DOHH2 (cell line): ENCODE data around the gene PPP2R2D.

Experiments
- H3F3A ChIP-seq: fragments of 200-600 bp; sonication (generic), shearing (Covaris generic); 2 replicates; pipeline ENCODE4 v1.6.0; 2016; ENCODE audit warnings: antibody characterized with exemption, mild to moderate bottlenecking; ENCODE audit not compliant: control insufficient read depth, insufficient read depth
- H3K27ac ChIP-seq: fragments of 200-600 bp; sonication (generic); 2 replicates; pipeline ENCODE4 v1.5.1; 2014; ENCODE audit warnings: low read depth, mild to moderate bottlenecking, low read length, moderate library complexity
- H3K27me3 ChIP-seq: fragments of 200-600 bp; sonication (generic); 2 replicates; pipeline ENCODE4 v1.6.1; 2014; ENCODE audit warnings: mild to moderate bottlenecking, low read length, mixed read lengths; ENCODE audit not compliant: control insufficient read depth
- H3K36me3 ChIP-seq: fragments of 200-600 bp; sonication (generic); 2 replicates; pipeline ENCODE4 v1.6.1; 2014; ENCODE audit warnings: mild to moderate bottlenecking, low read length, moderate library complexity, mixed read lengths; ENCODE audit not compliant: control insufficient read depth
- H3K4me1 ChIP-seq: fragments of 200-600 bp; sonication (generic); 2 replicates; pipeline ENCODE4 v1.6.1; 2014; ENCODE audit warnings: mild to moderate bottlenecking, low read length, mixed read lengths; ENCODE audit not compliant: control insufficient read depth
- H3K4me2 ChIP-seq: fragments of 200-600 bp; sonication (generic); 2 replicates; pipeline ENCODE4 v1.6.0; 2014; ENCODE audit warnings: mild to moderate bottlenecking, low read length, moderate library complexity
- H3K4me3 ChIP-seq: fragments of 200-600 bp; sonication (generic); 2 replicates; pipeline ENCODE4 v1.5.1; 2014; ENCODE audit warnings: mild to moderate bottlenecking, low read length, mixed read lengths
- H3K79me2 ChIP-seq: fragments of 200-600 bp; sonication (generic); 2 replicates; pipeline ENCODE4 v1.6.1; 2014; ENCODE audit warnings: mild to moderate bottlenecking, low read length, mixed read lengths; ENCODE audit not compliant: control insufficient read depth
- H3K9me2 ChIP-seq: fragments of 200-600 bp; sonication (generic); replicated peaks from 2 replicates; pipeline ENCODE4 v1.6.1; 2014; ENCODE audit warnings: mild to moderate bottlenecking, low read length, mixed read lengths; ENCODE audit not compliant: control insufficient read depth
- H3K9me3 ChIP-seq: fragments of 200-600 bp; sonication (generic); 2 replicates; pipeline ENCODE4 v1.6.1; 2014; ENCODE audit warnings: antibody characterized with exemption, low read length, mixed read lengths; ENCODE audit not compliant: control insufficient read depth, insufficient read depth
- H4K20me1 ChIP-seq: fragments of 200-600 bp; sonication (generic); 2 replicates; pipeline ENCODE4 v1.6.0; 2014; ENCODE audit warnings: low read depth, mild to moderate bottlenecking, antibody characterized with exemption, low read length, moderate library complexity; ENCODE audit not compliant: control insufficient read depth, insufficient read depth
- EZH2phosphoT487 ChIP-seq: fragments of 200-600 bp; sonication (generic); IDR thresholded peaks from 2 replicates; pipeline ENCODE4 v1.6.1; 2017; ENCODE audit warnings: borderline replicate concordance, mild to moderate bottlenecking, antibody characterized with exemption, low read length, moderate library complexity, mixed read lengths
- TF ChIP-seq, protein P1 (sequence below): fragments of 200-600 bp; sonication (generic); IDR thresholded peaks from one replicate; pipeline ENCODE4 v1.5.1; 2014; ENCODE audit warnings: antibody characterized with exemption, mild to moderate bottlenecking, low read depth, low read length; ENCODE audit not compliant: poor library complexity, severe bottlenecking

PPP2R2D gene

DNA sequence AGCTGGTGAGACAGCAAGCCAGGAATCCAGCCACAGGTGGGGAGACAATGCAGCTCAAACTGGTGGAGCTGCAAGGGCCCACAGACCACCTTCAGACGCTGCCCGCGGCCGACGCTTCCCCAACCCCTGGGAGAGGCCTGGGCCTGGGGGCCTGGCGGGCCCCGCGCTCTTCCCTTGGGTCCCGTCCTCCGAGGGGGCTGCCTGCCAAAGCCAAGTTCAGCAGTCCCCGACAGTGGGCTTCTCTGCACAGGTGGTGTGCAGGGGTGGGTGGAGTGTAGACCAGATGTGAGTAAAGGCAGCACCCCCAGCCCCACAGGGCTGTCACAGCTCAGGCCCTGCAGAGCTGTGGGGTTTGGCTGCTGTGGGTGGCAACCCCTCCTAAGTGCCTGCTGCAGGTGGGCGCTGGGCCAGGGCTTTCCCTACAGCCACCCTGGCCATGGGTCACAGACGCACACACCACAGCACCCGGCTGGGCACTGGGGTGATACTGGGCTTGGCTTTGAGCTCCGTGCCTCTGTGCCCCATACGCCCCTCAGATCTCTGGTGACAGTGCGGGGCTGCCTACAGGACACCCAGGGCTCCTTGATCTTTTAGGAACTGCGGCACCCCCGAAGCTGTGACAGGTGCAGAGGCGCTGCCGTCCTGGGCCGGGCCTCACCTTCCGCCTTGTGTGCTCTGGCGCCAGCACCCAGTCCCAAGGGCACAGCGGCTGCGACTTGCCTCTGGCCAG is 60.4 kb downstream of the PPP2R2D start:
- H3K9me3 ChIP-seq = no peaks in the 10 kb centered on the region
- no peak overlapping the region for H3K4me3 ChIP-seq
- H3K36me3 ChIP-seq = peaks cover 15% of the 10 kb centered on the region
- H3K79me2 ChIP-seq = no peaks in the 10 kb centered on the region
- H3K4me2 ChIP-seq = no peak overlapping the region
- no peaks in the 10 kb centered on the region; the same call in 1 of the 2 replicates for H4K20me1 ChIP-seq
- H3K27ac ChIP-seq = no peak overlapping the region
- no peaks in the 10 kb centered on the region for H3K27me3 ChIP-seq
- no peak for TF ChIP-seq EZH2phosphoT487
- TF ChIP-seq, protein P1, sequence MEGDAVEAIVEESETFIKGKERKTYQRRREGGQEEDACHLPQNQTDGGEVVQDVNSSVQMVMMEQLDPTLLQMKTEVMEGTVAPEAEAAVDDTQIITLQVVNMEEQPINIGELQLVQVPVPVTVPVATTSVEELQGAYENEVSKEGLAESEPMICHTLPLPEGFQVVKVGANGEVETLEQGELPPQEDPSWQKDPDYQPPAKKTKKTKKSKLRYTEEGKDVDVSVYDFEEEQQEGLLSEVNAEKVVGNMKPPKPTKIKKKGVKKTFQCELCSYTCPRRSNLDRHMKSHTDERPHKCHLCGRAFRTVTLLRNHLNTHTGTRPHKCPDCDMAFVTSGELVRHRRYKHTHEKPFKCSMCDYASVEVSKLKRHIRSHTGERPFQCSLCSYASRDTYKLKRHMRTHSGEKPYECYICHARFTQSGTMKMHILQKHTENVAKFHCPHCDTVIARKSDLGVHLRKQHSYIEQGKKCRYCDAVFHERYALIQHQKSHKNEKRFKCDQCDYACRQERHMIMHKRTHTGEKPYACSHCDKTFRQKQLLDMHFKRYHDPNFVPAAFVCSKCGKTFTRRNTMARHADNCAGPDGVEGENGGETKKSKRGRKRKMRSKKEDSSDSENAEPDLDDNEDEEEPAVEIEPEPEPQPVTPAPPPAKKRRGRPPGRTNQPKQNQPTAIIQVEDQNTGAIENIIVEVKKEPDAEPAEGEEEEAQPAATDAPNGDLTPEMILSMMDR = no peak
- H3F3A ChIP-seq = peaks cover 2% of the 10 kb centered on the region; the same call in 1 of the 2 replicates
- no peaks in the 10 kb centered on the region for H3K4me1 ChIP-seq
- no peaks in the 10 kb centered on the region for H3K9me2 ChIP-seq

DNA sequence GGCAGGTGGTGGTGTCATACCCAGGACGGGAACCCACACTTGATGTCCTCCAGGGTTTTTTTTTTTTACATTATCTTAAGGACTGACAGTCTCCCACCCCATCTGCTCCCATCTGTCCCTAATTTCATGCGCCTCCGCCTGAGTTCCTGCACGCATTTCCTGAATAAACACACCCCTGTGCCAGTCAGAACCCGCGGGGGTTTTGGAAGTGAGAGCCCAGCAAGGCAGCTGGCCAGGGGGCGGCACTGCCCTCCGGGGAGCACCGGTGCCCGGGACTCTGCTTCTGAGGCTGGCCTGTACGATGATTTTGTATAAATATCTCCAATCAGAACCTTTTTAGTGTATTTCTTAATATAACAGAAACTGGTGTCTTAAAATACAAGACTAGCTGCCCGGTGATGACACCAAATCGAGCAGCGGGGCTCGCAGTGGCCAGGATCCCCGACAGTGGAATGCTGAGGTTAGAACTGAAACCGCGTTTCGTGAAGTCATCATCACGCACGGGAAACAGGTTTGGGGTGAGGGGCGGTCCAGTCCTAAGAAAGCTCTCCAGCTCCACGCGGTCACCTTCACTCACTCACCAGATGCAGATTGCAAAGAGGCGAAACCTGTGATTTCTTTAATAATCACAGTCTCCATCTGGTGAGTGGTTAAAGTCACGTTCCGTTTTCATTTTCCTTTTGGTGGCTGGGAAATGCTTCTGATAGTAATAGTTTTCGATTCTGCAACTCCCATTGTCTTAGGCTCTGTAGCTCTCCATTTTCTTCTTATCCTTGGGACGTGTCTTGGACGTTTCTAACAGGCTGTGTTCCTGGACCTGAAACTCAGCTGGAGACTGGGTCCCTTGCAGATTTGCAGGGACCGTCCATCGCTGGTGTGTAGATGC is 61.2 kb downstream of the PPP2R2D start:
- H3K27ac ChIP-seq = no peak overlapping the region

DNA sequence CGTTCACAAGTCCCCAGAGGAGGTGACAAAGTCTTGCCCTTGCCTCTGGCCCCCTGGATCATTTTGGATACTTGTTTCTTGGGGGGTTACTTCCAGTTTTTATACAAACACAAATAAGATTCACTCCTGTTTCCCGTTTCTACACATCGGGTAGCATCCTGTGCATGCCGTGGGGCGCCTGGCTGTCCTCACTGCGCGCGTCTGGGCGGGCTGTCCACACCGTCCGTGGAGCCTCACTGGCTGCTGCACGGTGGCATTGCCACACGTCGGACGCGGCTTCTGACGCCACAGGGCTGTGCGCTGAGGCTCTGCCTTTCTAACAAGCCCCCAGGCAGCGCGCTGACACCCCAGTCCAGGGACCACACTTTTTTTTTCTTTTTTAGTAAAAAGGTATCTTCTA is 62.5 kb downstream of the PPP2R2D start:
- H3K4me3 ChIP-seq = no peak overlapping the region
- no peak overlapping the region for H3K4me2 ChIP-seq
- no peaks in the 10 kb centered on the region for H3K9me3 ChIP-seq
- H3F3A ChIP-seq = peaks cover 5% of the 10 kb centered on the region; the same call in 1 of the 2 replicates
- no peaks in the 10 kb centered on the region for H3K27me3 ChIP-seq
- no peaks in the 10 kb centered on the region for H3K4me1 ChIP-seq
- no peak overlapping the region for H3K27ac ChIP-seq
- H3K36me3 ChIP-seq = peaks cover 11% of the 10 kb centered on the region
- no peaks in the 10 kb centered on the region for H3K79me2 ChIP-seq
- TF ChIP-seq EZH2phosphoT487 = no peak
- TF ChIP-seq, protein P1 = no peak
- no peaks in the 10 kb centered on the region; the same call in 1 of the 2 replicates for H4K20me1 ChIP-seq
- H3K9me2 ChIP-seq = no peaks in the 10 kb centered on the region

More for the DNA sequence above, 61.2 kb downstream of the PPP2R2D start:
- Histone ChIP-seq H3K4me2 (no peak overlapping the region), H3K9me2 (no peaks in the 10 kb centered on the region), H3K27me3 (no peaks in the 10 kb centered on the region), H3K4me3 (no peak overlapping the region), H3K9me3 (no peaks in the 10 kb centered on the region), H3K36me3 (peaks cover 12% of the 10 kb centered on the region), H4K20me1 (no peaks in the 10 kb centered on the region; the same call in 1 of the 2 replicates), H3K4me1 (no peaks in the 10 kb centered on the region), H3F3A (peaks cover 5% of the 10 kb centered on the region; the same call in 1 of the 2 replicates), H3K79me2 (no peaks in the 10 kb centered on the region)
- no peak for TF ChIP-seq EZH2phosphoT487
- TF ChIP-seq, protein P1 = no peak
